OCI-LY3 (cell line): ENCODE data around the gene MRPS27.
"Not testable (repeated sequence)": the region's sequence is repeated elsewhere in the genome, so short reads cannot be mapped to it uniquely, and the experiment has no call there.

Experiments used
- EZH2phosphoT487 ChIP-seq: fragments of 200-600 bp; shearing (Covaris generic); IDR thresholded peaks from 2 replicates; pipeline ENCODE4 v1.6.1; 2018; ENCODE audit warnings: antibody characterized with exemption, mixed run types, low read depth
- TF ChIP-seq, protein P1 (sequence below): fragments of 200-600, 300-600 bp; sonication (generic); IDR thresholded peaks from 2 replicates; pipeline ENCODE4 v1.5.1; 2014; ENCODE audit warnings: antibody characterized with exemption, low read length, low read depth

- TF ChIP-seq, protein P1, sequence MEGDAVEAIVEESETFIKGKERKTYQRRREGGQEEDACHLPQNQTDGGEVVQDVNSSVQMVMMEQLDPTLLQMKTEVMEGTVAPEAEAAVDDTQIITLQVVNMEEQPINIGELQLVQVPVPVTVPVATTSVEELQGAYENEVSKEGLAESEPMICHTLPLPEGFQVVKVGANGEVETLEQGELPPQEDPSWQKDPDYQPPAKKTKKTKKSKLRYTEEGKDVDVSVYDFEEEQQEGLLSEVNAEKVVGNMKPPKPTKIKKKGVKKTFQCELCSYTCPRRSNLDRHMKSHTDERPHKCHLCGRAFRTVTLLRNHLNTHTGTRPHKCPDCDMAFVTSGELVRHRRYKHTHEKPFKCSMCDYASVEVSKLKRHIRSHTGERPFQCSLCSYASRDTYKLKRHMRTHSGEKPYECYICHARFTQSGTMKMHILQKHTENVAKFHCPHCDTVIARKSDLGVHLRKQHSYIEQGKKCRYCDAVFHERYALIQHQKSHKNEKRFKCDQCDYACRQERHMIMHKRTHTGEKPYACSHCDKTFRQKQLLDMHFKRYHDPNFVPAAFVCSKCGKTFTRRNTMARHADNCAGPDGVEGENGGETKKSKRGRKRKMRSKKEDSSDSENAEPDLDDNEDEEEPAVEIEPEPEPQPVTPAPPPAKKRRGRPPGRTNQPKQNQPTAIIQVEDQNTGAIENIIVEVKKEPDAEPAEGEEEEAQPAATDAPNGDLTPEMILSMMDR: not testable (repeated sequence)
- not testable (repeated sequence) for TF ChIP-seq EZH2phosphoT487
Observed at GRCh38 chr5:72319435-72319975, 535 bp downstream of the MRPS27 start.
